ENCODE results near the gene LRFN5.

DNA sequence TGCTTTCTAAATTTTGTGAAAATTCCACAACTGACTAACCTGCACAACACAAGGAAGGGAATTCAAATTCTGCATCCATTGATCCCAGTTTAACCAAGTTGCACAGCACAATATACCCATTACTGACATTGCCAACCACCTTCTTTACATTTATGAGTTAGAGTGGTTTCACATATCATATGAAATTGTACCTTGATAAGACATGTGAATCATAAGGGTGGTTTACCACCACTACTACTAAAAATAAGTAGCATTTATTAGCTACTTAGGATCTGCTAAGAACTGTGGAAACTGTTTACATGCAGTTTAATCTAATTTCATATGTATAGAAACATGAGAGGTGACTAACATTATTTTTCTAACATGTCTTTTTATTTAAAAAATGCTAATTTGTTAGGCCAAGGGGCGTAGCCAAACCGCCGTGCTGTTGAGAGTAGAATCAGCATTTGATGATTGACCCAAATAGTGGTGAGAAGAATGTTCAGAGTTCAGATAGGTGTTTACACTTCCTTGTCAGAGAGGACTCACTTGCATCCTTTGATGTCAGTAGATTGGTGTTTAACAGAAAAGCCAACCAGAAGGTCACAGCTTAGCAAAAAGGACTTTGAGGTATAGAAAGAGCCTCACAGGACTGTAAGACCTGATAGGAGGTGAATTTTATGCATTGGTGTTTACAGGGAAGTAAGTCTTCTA lies 56.2 kb downstream of the LRFN5 start:
- TF ChIP-seq POLR2AphosphoS5 (IDR thresholded peaks at IDR 0.05; ENCODE audit: low read depth, low read length): no peak
- TF ChIP-seq, protein P1, sequence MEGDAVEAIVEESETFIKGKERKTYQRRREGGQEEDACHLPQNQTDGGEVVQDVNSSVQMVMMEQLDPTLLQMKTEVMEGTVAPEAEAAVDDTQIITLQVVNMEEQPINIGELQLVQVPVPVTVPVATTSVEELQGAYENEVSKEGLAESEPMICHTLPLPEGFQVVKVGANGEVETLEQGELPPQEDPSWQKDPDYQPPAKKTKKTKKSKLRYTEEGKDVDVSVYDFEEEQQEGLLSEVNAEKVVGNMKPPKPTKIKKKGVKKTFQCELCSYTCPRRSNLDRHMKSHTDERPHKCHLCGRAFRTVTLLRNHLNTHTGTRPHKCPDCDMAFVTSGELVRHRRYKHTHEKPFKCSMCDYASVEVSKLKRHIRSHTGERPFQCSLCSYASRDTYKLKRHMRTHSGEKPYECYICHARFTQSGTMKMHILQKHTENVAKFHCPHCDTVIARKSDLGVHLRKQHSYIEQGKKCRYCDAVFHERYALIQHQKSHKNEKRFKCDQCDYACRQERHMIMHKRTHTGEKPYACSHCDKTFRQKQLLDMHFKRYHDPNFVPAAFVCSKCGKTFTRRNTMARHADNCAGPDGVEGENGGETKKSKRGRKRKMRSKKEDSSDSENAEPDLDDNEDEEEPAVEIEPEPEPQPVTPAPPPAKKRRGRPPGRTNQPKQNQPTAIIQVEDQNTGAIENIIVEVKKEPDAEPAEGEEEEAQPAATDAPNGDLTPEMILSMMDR (IDR thresholded peaks at IDR 0.05): no peak

Measured in Panc1 (cell line).